Measurements from ENCODE around the gene OSR1.
"Not testable (repeated sequence)": the region's sequence is repeated elsewhere in the genome, so short reads cannot be mapped to it uniquely, and the experiment has no call there.

Gene OSR1

GRCh38 chr2:19330436-19330835 lies 28.0 kb downstream of the OSR1 start:
- DNase-seq, result no peak

- DNase-seq, result no peak
These were observed 29.0 kb downstream of the OSR1 start for GRCh38 chr2:19329445-19329844.

GRCh38 chr2:19327496-19327895 lies 30.9 kb downstream of the OSR1 start:
- DNase-seq, result no peak

GRCh38 chr2:19321946-19322345 lies 36.5 kb downstream of the OSR1 start:
- no peak for DNase-seq

GRCh38 chr2:19320813-19321212 lies 37.6 kb downstream of the OSR1 start:
- DNase-seq, result no peak

- no peak for DNase-seq
These were observed 38.7 kb downstream of the OSR1 start for GRCh38 chr2:19319698-19320097.

GRCh38 chr2:19319064-19319463 lies 39.4 kb downstream of the OSR1 start:
- no peak for DNase-seq

- DNase-seq, result no peak
These were observed 44.9 kb downstream of the OSR1 start for GRCh38 chr2:19313553-19313952.

- DNase-seq, result no peak
These were observed 45.5 kb downstream of the OSR1 start for GRCh38 chr2:19312949-19313348.

GRCh38 chr2:19306065-19306464 lies 52.4 kb downstream of the OSR1 start:
- DNase-seq, result not testable (repeated sequence)

- DNase-seq, result not testable (repeated sequence)
These were observed 52.9 kb downstream of the OSR1 start for GRCh38 chr2:19305400-19306055.

GRCh38 chr2:19301706-19302105 lies 56.7 kb downstream of the OSR1 start:
- DNase-seq, result no peak

All from NCI-H2029 treated with DMSO at 0.1 percent for 48 hours (cell line).